Smooth muscle cell (in vitro differentiated cells): ENCODE results near the gene UNC5B. TPM values are rescaled to one million over a fixed set of nuclear protein-coding genes. Genes with fewer than 3 reads are reported as not detected.

Experiments
- DNase-seq: peaks from one replicate; lab custom pipeline; 2025; ENCODE audit not compliant: unreplicated experiment; lab: John Stamatoyannopoulos, UW
- H2AFZ ChIP-seq: fragments of 200-600 bp; sonication (generic); 2 replicates; pipeline ENCODE4 v1.6.0; 2016; ENCODE audit warnings: antibody characterized with exemption, low read depth, mild to moderate bottlenecking
- H3F3A ChIP-seq: fragments of 200-600 bp; sonication (generic); 2 replicates; pipeline ENCODE4 v1.6.0; 2017; ENCODE audit warnings: antibody characterized with exemption, low read depth
- H3K27ac ChIP-seq: fragments of 200-600 bp; sonication (generic); 2 replicates; pipeline ENCODE4 v1.5.1; 2016; ENCODE audit warnings: low read depth, mild to moderate bottlenecking
- H3K27me3 ChIP-seq: fragments of 200-600 bp; sonication (generic); 2 replicates; pipeline ENCODE4 v1.6.1; 2016; ENCODE audit warnings: low read depth, mild to moderate bottlenecking
- H3K36me3 ChIP-seq: fragments of 200-600 bp; sonication (generic); 2 replicates; pipeline ENCODE4 v1.5.1; 2016; ENCODE audit warnings: low read depth
- H3K4me1 ChIP-seq: fragments of 200-600 bp; sonication (generic); 2 replicates; pipeline ENCODE4 v1.5.1; 2016; ENCODE audit warnings: low read depth
- H3K4me2 ChIP-seq: fragments of 200-600 bp; sonication (generic); 2 replicates; pipeline ENCODE4 v1.6.0; 2016; ENCODE audit warnings: mild to moderate bottlenecking
- H3K4me3 ChIP-seq: fragments of 200-600 bp; sonication (generic); 2 replicates; pipeline ENCODE4 v1.5.1; 2016; ENCODE audit warnings: mild to moderate bottlenecking
- H3K79me2 ChIP-seq: fragments of 200-600 bp; sonication (generic); 2 replicates; pipeline ENCODE4 v1.6.0; 2016; ENCODE audit warnings: low read depth, mild to moderate bottlenecking
- H3K9ac ChIP-seq: fragments of 200-600 bp; sonication (generic); 2 replicates; pipeline ENCODE4 v1.6.0; 2016; ENCODE audit warnings: low read depth
- H3K9me3 ChIP-seq: fragments of 200-600 bp; sonication (generic); replicated peaks from 2 replicates; pipeline ENCODE4 v1.5.1; 2016; ENCODE audit warnings: low read depth
- H4K20me1 ChIP-seq: fragments of 200-600 bp; sonication (generic); 2 replicates; pipeline ENCODE4 v1.6.0; 2016; ENCODE audit warnings: low read depth
- WGBS: methylation state at CpG from one replicate; pipeline ENCODE4 v1.1.7; 2016; ENCODE audit warnings: low lambda C conversion rate; 5-methylcytosine and 5-hydroxymethylcytosine counted together
- polyA plus RNA-seq: library from polyadenylated mRNA; unstranded; fragments of >200 nt; fragmentation: Nextera tagmentation; extraction: Ambion mirVana; gene quantifications from 2 replicates; pipeline ENCODE4 v1.2.1, GENCODE V29; 2016
- total RNA-seq: library from RNA; depleted of rRNA; stranded (reverse); fragments of >200 nt; gene quantifications from 2 replicates; pipeline ENCODE4 v1.2.3, GENCODE V29; 2014
- TF ChIP-seq, protein P1 (sequence below): fragments of 200-600 bp; sonication (generic); IDR thresholded peaks from 2 replicates; pipeline ENCODE4 v1.5.1; 2017; ENCODE audit warnings: borderline replicate concordance, mild to moderate bottlenecking, antibody characterized with exemption; ENCODE audit not compliant: insufficient read depth, poor library complexity, severe bottlenecking

The UNC5B gene
- total and polyA plus RNA-seq, 2 experiments from 2014 or later = 89.6 to 142 TPM

DNA sequence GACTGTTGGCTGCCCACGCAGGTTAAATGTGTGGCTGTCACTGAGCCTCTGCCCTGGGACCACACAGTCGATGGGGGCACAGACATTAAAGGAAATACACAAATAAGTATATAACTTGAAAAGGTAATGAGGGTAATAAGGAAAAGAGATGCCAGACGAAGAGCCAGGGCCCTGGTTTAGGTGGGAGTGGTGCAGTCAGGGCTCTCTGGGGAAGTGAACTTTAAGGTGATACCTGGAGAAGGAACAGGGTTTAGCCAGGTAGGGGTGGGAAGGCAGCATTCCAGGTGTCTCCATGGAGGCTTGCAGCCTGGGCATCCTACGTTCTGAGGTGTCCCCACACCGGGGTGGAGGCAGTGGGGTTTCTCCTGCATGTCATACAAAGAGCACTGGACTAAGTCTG, 50.4 kb downstream of the UNC5B start:
- Histone ChIP-seq H3K27me3 (no peaks in the 10 kb centered on the region), H3K9me3 (no peaks in the 10 kb centered on the region), H3K27ac (peak overlapping the region; percentile 91), H4K20me1 (peaks cover 71% of the 10 kb centered on the region), H3K4me3 (no peak overlapping the region), H3K79me2 (peaks cover 84% of the 10 kb centered on the region), H2AFZ (no peak overlapping the region), H3K4me2 (peak overlapping the region; percentile 80), H3K9ac (peak overlapping the region; percentile 11), H3K36me3 (no peaks in the 10 kb centered on the region), H3F3A (peaks cover 49% of the 10 kb centered on the region), H3K4me1 (peaks cover 51% of the 10 kb centered on the region)
- TF ChIP-seq, protein P1, sequence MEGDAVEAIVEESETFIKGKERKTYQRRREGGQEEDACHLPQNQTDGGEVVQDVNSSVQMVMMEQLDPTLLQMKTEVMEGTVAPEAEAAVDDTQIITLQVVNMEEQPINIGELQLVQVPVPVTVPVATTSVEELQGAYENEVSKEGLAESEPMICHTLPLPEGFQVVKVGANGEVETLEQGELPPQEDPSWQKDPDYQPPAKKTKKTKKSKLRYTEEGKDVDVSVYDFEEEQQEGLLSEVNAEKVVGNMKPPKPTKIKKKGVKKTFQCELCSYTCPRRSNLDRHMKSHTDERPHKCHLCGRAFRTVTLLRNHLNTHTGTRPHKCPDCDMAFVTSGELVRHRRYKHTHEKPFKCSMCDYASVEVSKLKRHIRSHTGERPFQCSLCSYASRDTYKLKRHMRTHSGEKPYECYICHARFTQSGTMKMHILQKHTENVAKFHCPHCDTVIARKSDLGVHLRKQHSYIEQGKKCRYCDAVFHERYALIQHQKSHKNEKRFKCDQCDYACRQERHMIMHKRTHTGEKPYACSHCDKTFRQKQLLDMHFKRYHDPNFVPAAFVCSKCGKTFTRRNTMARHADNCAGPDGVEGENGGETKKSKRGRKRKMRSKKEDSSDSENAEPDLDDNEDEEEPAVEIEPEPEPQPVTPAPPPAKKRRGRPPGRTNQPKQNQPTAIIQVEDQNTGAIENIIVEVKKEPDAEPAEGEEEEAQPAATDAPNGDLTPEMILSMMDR = no peak
- DNase-seq = no peak
- 69% methylated on average over 5 of the region's 5 CpGs for WGBS

DNA sequence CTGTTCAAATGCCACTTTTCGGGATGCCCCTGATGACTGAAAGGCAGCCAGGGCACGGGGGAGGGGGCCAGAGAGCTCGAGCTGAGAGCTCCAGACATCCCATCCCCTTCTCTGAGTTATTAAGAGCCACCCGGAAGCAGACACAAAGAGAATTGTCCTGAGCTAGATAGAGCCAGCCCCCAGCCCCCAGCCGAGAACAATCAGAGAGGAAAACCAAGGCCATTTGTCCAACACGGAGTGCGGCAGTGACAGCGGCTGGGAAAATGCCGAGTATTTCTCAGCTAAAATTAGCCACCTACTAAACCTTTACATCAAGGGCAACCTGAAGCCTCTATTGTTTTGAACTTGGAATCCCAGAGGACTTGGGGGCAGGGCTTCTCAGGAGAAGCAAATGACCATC, 51.0 kb downstream of the UNC5B start:
- Histone ChIP-seq H3K9me3 (no peaks in the 10 kb centered on the region), H3K4me2 (peak overlapping the region; percentile 80), H3F3A (peaks cover 52% of the 10 kb centered on the region), H3K79me2 (peaks cover 84% of the 10 kb centered on the region), H3K27me3 (no peaks in the 10 kb centered on the region), H3K36me3 (no peaks in the 10 kb centered on the region), H2AFZ (no peak overlapping the region), H3K4me3 (no peak overlapping the region), H3K4me1 (peaks cover 51% of the 10 kb centered on the region), H3K9ac (peak overlapping the region; percentile 11), H3K27ac (peak overlapping the region; percentile 91), H4K20me1 (peaks cover 71% of the 10 kb centered on the region)
- no peak for DNase-seq
- TF ChIP-seq, protein P1 = no peak
- WGBS = 20% methylated on average over 9 of the region's 9 CpGs

DNA sequence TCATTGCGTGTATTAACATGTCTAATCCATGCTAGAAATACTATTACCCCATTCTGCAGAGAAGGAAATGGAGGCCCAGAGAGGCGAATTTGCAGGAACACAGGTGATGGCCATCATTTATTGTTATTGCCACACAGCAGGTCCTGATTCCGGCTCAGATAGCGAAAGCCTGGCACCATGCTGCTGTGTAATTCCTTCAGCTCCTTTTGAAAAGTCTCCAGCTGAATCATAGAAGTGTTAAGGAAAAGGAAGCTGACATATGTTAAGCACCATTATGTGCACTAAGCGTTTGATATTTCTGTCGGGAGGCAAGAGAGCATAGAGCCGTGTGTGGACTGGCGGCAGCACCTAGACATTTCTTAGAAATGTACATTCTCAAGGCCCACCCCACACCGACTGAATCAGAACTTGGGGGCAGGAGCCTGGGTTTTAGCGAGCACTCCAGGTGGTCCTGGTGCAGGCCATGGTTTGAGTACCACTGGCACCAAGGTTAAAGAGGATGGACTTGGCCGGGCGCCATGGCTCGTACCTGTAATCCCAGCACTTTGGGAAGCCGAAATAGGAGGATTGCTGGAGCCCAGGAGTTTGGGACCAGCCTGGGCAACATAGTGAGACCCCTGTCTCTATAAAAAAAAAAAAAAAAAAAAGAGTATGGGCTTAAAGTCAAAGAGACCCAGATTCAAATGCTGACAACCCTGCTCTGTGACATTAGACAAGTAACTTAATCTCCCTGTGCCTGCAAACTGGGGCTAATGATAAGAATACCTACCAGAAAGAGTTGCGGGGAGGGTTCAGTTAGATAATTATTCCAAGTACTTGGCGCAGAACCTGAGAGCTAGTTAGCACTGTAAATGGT, 52.2 kb downstream of the UNC5B start:
- no peak overlapping the region for H3K4me3 ChIP-seq
- no peaks in the 10 kb centered on the region for H3K9me3 ChIP-seq
- WGBS = 72% methylated on average over 16 of the region's 16 CpGs
- DNase-seq = no peak
- H3K36me3 ChIP-seq = no peaks in the 10 kb centered on the region
- no peaks in the 10 kb centered on the region for H3K27me3 ChIP-seq
- H3K9ac ChIP-seq = no peak overlapping the region
- peak overlapping the region; percentile 12 for H3K4me2 ChIP-seq
- peaks cover 75% of the 10 kb centered on the region for H4K20me1 ChIP-seq
- TF ChIP-seq, protein P1 = no peak
- peaks cover 57% of the 10 kb centered on the region for H3F3A ChIP-seq
- peaks cover 55% of the 10 kb centered on the region for H3K4me1 ChIP-seq
- H3K79me2 ChIP-seq = peaks cover 77% of the 10 kb centered on the region
- H2AFZ ChIP-seq = no peak overlapping the region
- peak overlapping the region; percentile 91 for H3K27ac ChIP-seq
